HepG2 (cell line): ENCODE measurements around the gene C2CD2.

Source experiments
- CCAR2 ChIP-seq: fragments of 200-400 bp; formaldehyde crosslinking; optimal IDR thresholded peaks from 2 replicates; pipeline ENCODE3; 2018; ENCODE audit warnings: low read depth, mild to moderate bottlenecking, low read length, moderate library complexity
- GTF2F1 ChIP-seq: fragments of 150-350 bp; IDR thresholded peaks from 2 replicates; pipeline ENCODE4 v1.6.1; 2014; ENCODE audit warnings: low read length
- HDAC6 ChIP-seq: fragments of 200-600 bp; sonication (generic); IDR thresholded peaks from 2 replicates; pipeline ENCODE4 v1.7.0; 2017; ENCODE audit warnings: mild to moderate bottlenecking, antibody characterized with exemption, low read length, low read depth
- HMGXB3 ChIP-seq: sonication (generic); formaldehyde crosslinking; IDR thresholded peaks from 2 replicates; pipeline ENCODE4 v1.4.0; 2020; ENCODE audit warnings: missing genetic modification reagents, borderline replicate concordance
- MIXL1 ChIP-seq: IDR thresholded peaks from 2 replicates; pipeline ENCODE4 v1.6.1; 2016
- PHF20 ChIP-seq: sonication (generic); formaldehyde crosslinking; IDR thresholded peaks from 2 replicates; pipeline ENCODE4 v1.5.0; 2020; ENCODE audit warnings: mild to moderate bottlenecking, missing genetic modification reagents
- RAD21 ChIP-seq: fragments of 450-650 bp; formaldehyde crosslinking; IDR thresholded peaks from 2 replicates; pipeline ENCODE4 v1.5.0; 2020; ENCODE audit warnings: mild to moderate bottlenecking
- USF2 ChIP-seq, 2 experiments: sonication (generic) in 1 of 2; formaldehyde crosslinking in 1 of 2; IDR thresholded peaks; 2 replicates each; pipeline versions ENCODE4 v1.5.1 to v1.6.1; 2011 to 2020; ENCODE audit warnings: borderline replicate concordance in 1 of 2, low read depth in 1 of 2, low read length in 1 of 2, mild to moderate bottlenecking in 1 of 2, missing genetic modification reagents in 1 of 2, moderate library complexity in 1 of 2
- ZBTB2 ChIP-seq: sonication (generic); formaldehyde crosslinking; IDR thresholded peaks from 2 replicates; pipeline ENCODE4 v1.8.0; 2022; ENCODE audit warnings: low read depth, missing genetic modification reagents
- ZNF138 ChIP-seq: sonication (generic); formaldehyde crosslinking; IDR thresholded peaks from 2 replicates; pipeline ENCODE4 v1.5.0; 2020; ENCODE audit warnings: mild to moderate bottlenecking, low read depth, missing genetic modification reagents
- TF ChIP-seq, protein P1 (sequence below): sonication (generic); formaldehyde crosslinking; IDR thresholded peaks from 2 replicates; pipeline ENCODE4 v1.8.1; 2022; ENCODE audit warnings: low read depth, mild to moderate bottlenecking, missing genetic modification reagents

- TF ChIP-seq HDAC6 (no peak), PHF20 (CRISPR knock-in tag) (no peak), USF2 (IDR thresholded peaks at IDR 0.05; ENCODE audit: low read depth, low read length) (no peak), USF2 (CRISPR knock-in tag; IDR thresholded peaks at IDR 0.05; ENCODE audit: borderline replicate concordance) (no peak), ZNF138 (CRISPR knock-in tag) (no peak), HMGXB3 (CRISPR knock-in tag) (no peak), CCAR2 (no peak), RAD21 (CRISPR knock-in tag) (no peak), MIXL1 (no peak), GTF2F1 (no peak), ZBTB2 (no peak)
- TF ChIP-seq, protein P1, sequence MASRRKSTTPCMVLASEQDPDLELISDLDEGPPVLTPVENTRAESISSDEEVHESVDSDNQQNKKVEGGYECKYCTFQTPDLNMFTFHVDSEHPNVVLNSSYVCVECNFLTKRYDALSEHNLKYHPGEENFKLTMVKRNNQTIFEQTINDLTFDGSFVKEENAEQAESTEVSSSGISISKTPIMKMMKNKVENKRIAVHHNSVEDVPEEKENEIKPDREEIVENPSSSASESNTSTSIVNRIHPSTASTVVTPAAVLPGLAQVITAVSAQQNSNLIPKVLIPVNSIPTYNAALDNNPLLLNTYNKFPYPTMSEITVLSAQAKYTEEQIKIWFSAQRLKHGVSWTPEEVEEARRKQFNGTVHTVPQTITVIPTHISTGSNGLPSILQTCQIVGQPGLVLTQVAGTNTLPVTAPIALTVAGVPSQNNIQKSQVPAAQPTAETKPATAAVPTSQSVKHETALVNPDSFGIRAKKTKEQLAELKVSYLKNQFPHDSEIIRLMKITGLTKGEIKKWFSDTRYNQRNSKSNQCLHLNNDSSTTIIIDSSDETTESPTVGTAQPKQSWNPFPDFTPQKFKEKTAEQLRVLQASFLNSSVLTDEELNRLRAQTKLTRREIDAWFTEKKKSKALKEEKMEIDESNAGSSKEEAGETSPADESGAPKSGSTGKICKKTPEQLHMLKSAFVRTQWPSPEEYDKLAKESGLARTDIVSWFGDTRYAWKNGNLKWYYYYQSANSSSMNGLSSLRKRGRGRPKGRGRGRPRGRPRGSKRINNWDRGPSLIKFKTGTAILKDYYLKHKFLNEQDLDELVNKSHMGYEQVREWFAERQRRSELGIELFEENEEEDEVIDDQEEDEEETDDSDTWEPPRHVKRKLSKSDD (CRISPR knock-in tag), result no peak
Observed at GRCh38 chr21:41897047-41897669, 56.7 kb downstream of the C2CD2 start.
